Measurements from ENCODE around the gene DNAJC18.
"Not testable (repeated sequence)": the region's sequence is repeated elsewhere in the genome, so short reads cannot be mapped to it uniquely, and the experiment has no call there.

DNAJC18 gene

GRCh38 chr5:139413153-139413552 lies 26.2 kb downstream of the DNAJC18 start:
- no peak overlapping the region for H3K27ac ChIP-seq
- no peak for TF ChIP-seq CTCF (conservative IDR thresholded peaks at IDR 0.05; ENCODE audit: low read depth)
- ChIA-PET POLR2A (ENCODE audit: low non-redundant PET) (no interaction called here), CTCF (no interaction called here)
- DNase-seq (ENCODE audit: low spot score) = no peak

DNA sequence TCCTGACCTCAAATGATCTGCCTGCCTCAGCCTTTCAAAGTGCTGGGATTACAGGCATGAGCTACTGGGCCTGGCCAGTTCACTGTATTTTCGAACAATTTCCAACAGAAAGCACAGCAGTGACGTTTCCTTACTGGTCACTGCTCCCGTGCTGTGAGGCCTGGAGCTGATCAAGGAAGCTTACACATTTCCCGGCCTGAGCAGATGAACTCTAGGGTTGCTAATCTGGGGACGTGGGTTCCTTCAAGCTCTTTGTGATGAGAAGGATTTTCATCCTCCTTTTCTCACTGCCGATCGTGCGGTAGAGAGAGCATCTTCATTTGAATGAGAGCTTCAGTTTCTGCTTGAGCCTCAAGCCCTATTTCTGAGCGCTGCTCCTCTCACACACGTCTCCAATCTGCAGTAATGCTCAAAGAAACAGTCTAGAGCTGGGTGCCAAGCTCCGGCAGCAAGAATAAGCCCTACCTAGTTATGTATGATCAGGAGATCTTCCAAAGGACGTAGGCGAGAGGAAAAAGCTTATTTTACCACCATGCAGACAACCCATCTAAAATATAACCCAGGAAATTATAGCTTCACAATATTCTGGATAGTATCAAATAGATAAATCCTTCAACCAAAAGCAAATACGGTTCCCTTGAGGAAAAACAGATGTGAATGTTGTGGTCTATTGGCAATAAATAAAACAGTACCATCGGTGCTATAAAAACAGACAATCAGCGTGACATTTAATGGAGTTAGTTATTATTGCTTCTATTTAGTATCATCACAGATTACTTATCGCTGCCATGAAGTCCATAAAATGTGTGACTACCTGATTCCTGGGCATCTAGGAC lies 28.1 kb downstream of the DNAJC18 start:
- TF ChIP-seq CTCF (conservative IDR thresholded peaks at IDR 0.05; ENCODE audit: low read depth) = no peak
- DNase-seq (ENCODE audit: low spot score) = no peak
- H3K27ac ChIP-seq = no peak overlapping the region
- POLR2A ChIA-PET (ENCODE audit: low non-redundant PET) = interaction anchor here (0.7 kb wide), 1 partner anchor 159 kb away, joined by 3 read pairs; no protein-coding TSS in a partner anchor
- CTCF ChIA-PET = interaction anchor here (0.6 to 1.3 kb wide), 5 partner anchors 102 to 733 kb away, joined by 4 to 7 read pairs (median 4); no protein-coding TSS in a partner anchor

DNA sequence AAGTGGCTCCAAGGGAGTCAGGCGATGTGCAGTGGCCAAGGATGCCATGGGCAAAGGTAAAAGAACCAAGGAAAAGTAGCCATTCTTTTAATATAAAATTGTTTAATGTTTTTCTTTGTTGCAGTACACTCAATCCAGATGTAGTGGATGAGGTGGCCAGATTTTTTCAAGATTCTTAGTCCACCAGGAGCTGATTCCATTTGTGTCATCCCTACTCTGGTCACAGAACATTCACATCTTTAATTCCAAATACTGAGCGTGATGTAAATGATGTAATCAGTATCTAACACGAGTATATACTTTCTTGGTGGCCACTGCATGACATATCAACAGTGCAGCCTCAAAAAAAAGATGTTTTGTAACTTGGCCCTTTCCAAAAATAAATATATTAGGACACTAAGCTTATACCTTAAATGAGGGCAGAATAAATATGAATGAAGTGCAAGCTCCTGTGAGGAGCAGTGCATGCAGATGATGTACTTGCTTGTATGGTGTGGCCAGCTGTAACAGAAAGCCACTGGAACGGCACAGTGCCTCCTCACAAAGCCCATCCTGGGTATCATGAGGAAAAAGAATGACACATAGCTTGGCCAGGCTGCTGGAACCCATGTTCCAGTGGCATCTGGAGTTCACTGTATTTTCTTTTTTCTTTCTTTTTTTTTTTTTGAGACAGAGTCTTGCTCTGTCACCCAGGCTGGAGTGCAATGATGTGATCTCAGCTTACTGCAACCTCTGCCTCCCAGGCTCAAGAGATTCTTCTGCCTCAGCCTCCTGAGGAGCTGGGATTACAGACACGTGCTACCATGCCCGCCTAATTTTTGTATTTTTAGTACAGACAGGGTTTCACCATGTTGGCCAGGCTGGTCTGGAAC lies 29.0 kb downstream of the DNAJC18 start:
- POLR2A ChIA-PET (ENCODE audit: low non-redundant PET) = interaction anchor here (0.7 kb wide), 1 partner anchor 160 kb away, joined by 3 read pairs; no protein-coding TSS in a partner anchor
- no peak overlapping the region for H3K27ac ChIP-seq
- CTCF ChIA-PET = interaction anchor here (0.5 to 1.3 kb wide), 6 partner anchors 70 to 892 kb away, joined by 3 to 7 read pairs (median 4); no protein-coding TSS in a partner anchor

DNA sequence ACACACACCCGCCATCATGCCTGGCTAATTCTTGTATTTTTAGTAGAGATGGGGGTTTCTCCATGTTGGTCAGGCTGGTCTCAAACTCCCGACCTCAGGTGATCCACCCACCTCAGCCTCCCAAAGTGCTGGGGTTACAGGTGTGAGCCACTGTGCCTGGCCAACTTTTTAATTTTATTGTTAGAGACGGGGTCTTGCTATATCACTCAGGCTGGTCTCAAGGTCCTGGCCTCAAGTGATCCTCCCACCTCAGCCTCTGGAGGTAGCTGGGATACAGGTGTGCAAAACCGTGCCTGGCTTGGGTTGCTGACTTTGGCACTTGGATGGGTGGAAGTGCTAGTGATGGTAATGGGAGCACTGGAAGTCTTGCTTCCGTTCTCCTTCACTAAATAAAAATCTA lies 30.2 kb downstream of the DNAJC18 start:
- CTCF ChIA-PET = interaction anchor here (0.7 to 1.3 kb wide), 2 partner anchors 104 to 559 kb away, joined by 3 to 4 read pairs; no protein-coding TSS in a partner anchor
- POLR2A ChIA-PET (ENCODE audit: low non-redundant PET); H3K27ac ChIP-seq; DNase-seq (ENCODE audit: low spot score): not testable (repeated sequence)

More for the DNA sequence above, 29.0 kb downstream of the DNAJC18 start:
- DNase-seq (ENCODE audit: low spot score) = no peak
- TF ChIP-seq CTCF (conservative IDR thresholded peaks at IDR 0.05; ENCODE audit: low read depth) = no peak

GRCh38 chr5:139408191-139408590 lies 31.1 kb downstream of the DNAJC18 start:
- no peak overlapping the region for H3K27ac ChIP-seq
- CTCF ChIA-PET = no interaction called here
- POLR2A ChIA-PET (ENCODE audit: low non-redundant PET) = no interaction called here
- TF ChIP-seq CTCF (conservative IDR thresholded peaks at IDR 0.05; ENCODE audit: low read depth) = no peak
- DNase-seq (ENCODE audit: low spot score) = no peak

DNA sequence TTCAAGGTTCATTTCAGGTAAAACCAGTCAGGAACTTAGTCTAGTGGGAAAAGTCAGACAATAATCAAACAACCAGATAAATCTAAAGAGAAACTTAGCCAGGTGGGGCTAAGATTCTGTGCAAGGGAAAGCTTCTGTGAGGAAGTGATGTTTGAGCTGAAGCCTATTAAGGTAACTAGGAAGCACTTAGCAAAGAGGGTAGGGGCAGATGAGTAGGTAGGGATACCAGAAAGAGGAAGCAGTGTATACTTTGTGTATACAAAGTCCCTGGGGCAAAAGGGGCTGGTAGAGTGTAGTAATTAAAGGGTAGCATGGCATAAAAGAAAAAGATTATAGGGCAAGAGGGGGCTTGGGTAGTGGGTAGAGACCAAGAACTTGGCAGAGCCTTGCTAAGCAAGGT lies 31.8 kb downstream of the DNAJC18 start:
- no peak overlapping the region for H3K27ac ChIP-seq
- TF ChIP-seq CTCF (conservative IDR thresholded peaks at IDR 0.05; ENCODE audit: low read depth) = no peak
- POLR2A ChIA-PET (ENCODE audit: low non-redundant PET) = no interaction called here
- no peak for DNase-seq (ENCODE audit: low spot score)
- CTCF ChIA-PET = interaction anchor here (1.0 kb wide), 1 partner anchor 106 kb away, joined by 3 read pairs; no protein-coding TSS in a partner anchor

Measured in RWPE1 (cell line).